Transverse colon (tissue), 4 donors: Measurements from ENCODE around the gene HSPA12A. TPM values are rescaled to one million over a fixed set of nuclear protein-coding genes. Genes with fewer than 3 reads are reported as not detected.

Experiments
- DNase-seq: peaks from one replicate; pipeline ENCODE4 v3.0.0-alpha.2; 2019
- H3K27ac ChIP-seq, 4 donors: fragments of 200-600 bp; sonication (generic); 2 replicates each; pipeline ENCODE4 v1.5.1; 2016 to 2018; ENCODE audit warnings: inconsistent platforms in 4 of 4
- H3K27me3 ChIP-seq: fragments of 200-600 bp; sonication (generic); 2 replicates; pipeline ENCODE4 v1.5.1; 2017; ENCODE audit warnings: inconsistent platforms
- H3K36me3 ChIP-seq, 4 donors: fragments of 200-600 bp; sonication (generic); 2 replicates each; pipeline ENCODE4 v1.5.1; 2017 to 2019; ENCODE audit warnings: inconsistent platforms in 4 of 4
- H3K4me1 ChIP-seq, 4 donors: fragments of 200-600 bp; sonication (generic); 2 replicates each; pipeline ENCODE4 v1.5.1; 2017 to 2020; ENCODE audit warnings: inconsistent platforms in 4 of 4
- H3K4me3 ChIP-seq, 4 donors: fragments of 200-600 bp; sonication (generic); 1 replicate in 1 of 4; 2 replicates in 3 of 4; pipeline versions ENCODE4 v1.5.1 to v1.6.1; 2017 to 2019; ENCODE audit warnings: inconsistent platforms in 4 of 4
- H3K9me3 ChIP-seq, 2 donors: fragments of 200-600 bp; sonication (generic); 2 replicates each; pipeline ENCODE4 v1.5.1; 2017 to 2019; ENCODE audit warnings: inconsistent platforms in 2 of 2
- CTCF ChIP-seq, 5 experiments: fragments of 200-600 bp in 3 of 5; fragments of 450-650 bp in 2 of 5; sonication (generic) in 3 of 5; IDR thresholded peaks; 1 replicate in 2 of 5; 2 replicates in 3 of 5; pipeline ENCODE4 v1.5.1; 2016 to 2017; ENCODE audit warnings: antibody characterized with exemption in 5 of 5, inconsistent platforms in 3 of 5, mild to moderate bottlenecking in 2 of 5, moderate library complexity in 1 of 5
- EP300 ChIP-seq: sonication (generic); formaldehyde crosslinking; IDR thresholded peaks from one replicate; pipeline ENCODE4 v1.6.1; 2017; ENCODE audit warnings: antibody characterized with exemption, low read depth
- POLR2A ChIP-seq: fragments of 450-650 bp; IDR thresholded peaks from one replicate; pipeline ENCODE4 v1.6.1; 2016; ENCODE audit warnings: antibody characterized with exemption, mild to moderate bottlenecking, moderate library complexity
- POLR2AphosphoS5 ChIP-seq, 3 donors: sonication (generic); formaldehyde crosslinking; IDR thresholded peaks; one replicate each; pipeline ENCODE4 v1.6.1; 2016; ENCODE audit warnings: antibody characterized with exemption in 3 of 3
- WGBS, 2 donors: methylation state at CpG; one replicate each; pipeline ENCODE4 v1.1.5; 2018; ENCODE audit warnings: low coverage in 1 of 2; 5-methylcytosine and 5-hydroxymethylcytosine counted together
- in situ Hi-C, 4 donors: fragments of 200-750 bp; cut with MboI; loops; one replicate each; pipeline versions ENCODE4 v1.15.0 to v1.15.1; 2017; ENCODE audit warnings: low sequenced_read_pairs in 3 of 4, low pct_ligation_motif_present in 1 of 4, low pct_unique_long_range_greater_than_20kb in 1 of 4
- intact Hi-C: fragments of 100-400 bp; cut with DNase I; formaldehyde crosslinking; loops from one replicate; pipeline ENCODE4 v1.15.1; 2023; ENCODE audit warnings: low total_unique reads
- total RNA-seq, 4 donors: library from RNA; depleted of rRNA; stranded (reverse); fragments of >200 nt; gene quantifications; one replicate each; pipeline ENCODE4 v1.1.0, GENCODE V29; 2016

HSPA12A gene
- total RNA-seq, 4 donors from 2014 or later, result 6.4 to 52.3 (median 9.5) TPM

- H3K4me1 ChIP-seq, result no peaks in the 10 kb centered on the region
- no peak overlapping the region for H3K4me3 ChIP-seq
- intact Hi-C loops (no loop called here), in situ Hi-C loops (no loop called here)
- H3K36me3 ChIP-seq, result no peaks in the 10 kb centered on the region
- WGBS, 2 donors, result 90% methylated on average over 7 of the region's 7 CpGs; no CpG with 5 or more reads in 1 of the 2 donors
- DNase-seq, result no peak
- no peak overlapping the region for H3K27ac ChIP-seq
- TF ChIP-seq EP300 (no peak), POLR2AphosphoS5 (IDR thresholded peaks at IDR 0.05) (no peak), CTCF (IDR thresholded peaks at IDR 0.05) (no peak), POLR2A (no peak)
- no peaks in the 10 kb centered on the region for H3K27me3 ChIP-seq
- H3K9me3 ChIP-seq, result no peaks in the 10 kb centered on the region
Measured at GRCh38 chr10:116772909-116773705, 30.7 kb upstream of the HSPA12A start.

GRCh38 chr10:116771959-116772585 lies 29.7 kb upstream of the HSPA12A start:
- TF ChIP-seq EP300, result no peak
- intact Hi-C loops (no loop called here), in situ Hi-C loops (no loop called here)
- H3K36me3 ChIP-seq, result no peaks in the 10 kb centered on the region
- peaks cover 4 to 8% (median 6%) of the 10 kb centered on the region in 4 donors for H3K4me1 ChIP-seq
- H3K9me3 ChIP-seq, result no peaks in the 10 kb centered on the region
- H3K27ac ChIP-seq, result peak overlapping the region in 1 of 4 donors; percentile 30
- no peak overlapping the region for H3K4me3 ChIP-seq
- 87 to 100% methylated on average over 3 to 9 of the region's 9 CpGs for WGBS, 2 donors
- no peak for DNase-seq
- no peaks in the 10 kb centered on the region for H3K27me3 ChIP-seq

GRCh38 chr10:116771101-116771958 lies 29.0 kb upstream of the HSPA12A start:
- H3K27ac ChIP-seq, result peak overlapping the region in 2 of 4 donors; percentile 24 to 65
- H3K4me3 ChIP-seq, result no peak overlapping the region
- peak; percentile 32 for DNase-seq
- in situ Hi-C loops (no loop called here), intact Hi-C loops (no loop called here)
- TF ChIP-seq POLR2AphosphoS5 (IDR thresholded peaks at IDR 0.05), result no peak
- TF ChIP-seq EP300, result no peak
- no peak for TF ChIP-seq POLR2A
- no peaks in the 10 kb centered on the region for H3K36me3 ChIP-seq
- no peaks in the 10 kb centered on the region for H3K9me3 ChIP-seq
- H3K4me1 ChIP-seq, result peaks cover 10 to 14% (median 12%) of the 10 kb centered on the region in 4 donors
- no peaks in the 10 kb centered on the region for H3K27me3 ChIP-seq
- WGBS, 2 donors, result 73 to 76% methylated on average over 6 to 17 of the region's 18 CpGs

GRCh38 chr10:116770281-116770680 lies 27.9 kb upstream of the HSPA12A start:
- H3K4me1 ChIP-seq, result peaks cover 12 to 20% (median 17%) of the 10 kb centered on the region in 4 donors
- in situ Hi-C loops, result no loop called here
- H3K27ac ChIP-seq, result no peak overlapping the region
- no peaks in the 10 kb centered on the region for H3K36me3 ChIP-seq
- 95% methylated on average over 10 of the region's 10 CpGs; no CpG with 5 or more reads in 1 of the 2 donors for WGBS, 2 donors
- H3K4me3 ChIP-seq, result no peak overlapping the region
- TF ChIP-seq POLR2A (no peak), POLR2AphosphoS5 (IDR thresholded peaks at IDR 0.05) (no peak), CTCF (IDR thresholded peaks at IDR 0.05) (no peak), EP300 (no peak)
- no peak for DNase-seq
- intact Hi-C loops, result no loop called here
- no peaks in the 10 kb centered on the region for H3K27me3 ChIP-seq
- no peaks in the 10 kb centered on the region for H3K9me3 ChIP-seq
